Panc1 (cell line): ENCODE data around the gene TTLL11. TPM values are rescaled to one million over a fixed set of nuclear protein-coding genes. Genes with fewer than 3 reads are reported as not detected.

Source experiments
- ATAC-seq: fragments of 200-7000 bp; cut with Tn5 transposase; 2 replicates; pipeline ENCODE4 v1.9.1; 2020; ENCODE audit warnings: mild to moderate bottlenecking, moderate library complexity
- BruUV-seq: library from RNA; stranded (reverse); fragments of 400-500 nt; replicated peaks from 2 replicates; lab custom pipeline; 2021; lab: Mats Ljungman, UMichigan
- CTCF ChIA-PET: fragments of 300-600 bp; sonication (Branson Sonifier 250); formaldehyde crosslinking; loops from one replicate; lab custom pipeline; 2022; ENCODE audit warnings: antibody characterized with exemption; lab: Charles Lee
- POLR2A ChIA-PET: fragments of 300-600 bp; sonication (Branson Sonifier 250); formaldehyde crosslinking; loops from one replicate; lab custom pipeline; 2022; ENCODE audit warnings: antibody characterized with exemption; lab: Charles Lee
- DNase-seq: peaks from one replicate; pipeline ENCODE4 v3.0.0-alpha.2; 2010; ENCODE audit warnings: low read depth, low spot score
- H3K27ac ChIP-seq: 2 replicates; pipeline ENCODE4 v1.5.1; 2011; ENCODE audit warnings: mild to moderate bottlenecking, low read length, inconsistent platforms
- H3K27me3 ChIP-seq: fragments of 200-500 bp; sonication (Bioruptor generic); 2 replicates; pipeline ENCODE4 v1.6.0; 2014; ENCODE audit warnings: low read length, inconsistent platforms; ENCODE audit not compliant: control insufficient read depth, insufficient read depth
- H3K36me3 ChIP-seq: fragments of 200-500 bp; sonication (Bioruptor generic); 2 replicates; pipeline ENCODE4 v1.5.1; 2014; ENCODE audit warnings: inconsistent platforms, mild to moderate bottlenecking, low read length, moderate library complexity; ENCODE audit not compliant: control insufficient read depth, insufficient read depth
- H3K4me1 ChIP-seq: 2 replicates; pipeline ENCODE4 v1.5.1; 2011; ENCODE audit warnings: inconsistent platforms, mild to moderate bottlenecking, low read length, moderate library complexity; ENCODE audit not compliant: control insufficient read depth, insufficient read depth
- H3K4me3 ChIP-seq, 2 experiments: 2 replicates each; pipeline ENCODE4 v1.5.1; 2011 to 2012; ENCODE audit warnings: low read depth in 2 of 2, low read length in 2 of 2, mild to moderate bottlenecking in 2 of 2, inconsistent platforms in 1 of 2, moderate library complexity in 1 of 2
- H3K9me3 ChIP-seq: fragments of 200-500 bp; sonication (Bioruptor generic); 2 replicates; pipeline ENCODE4 v1.5.1; 2014; ENCODE audit warnings: low read depth, mild to moderate bottlenecking, inconsistent platforms, low read length, moderate library complexity; ENCODE audit not compliant: control insufficient read depth, insufficient read depth
- CTCF ChIP-seq: fragments of 450-650 bp; IDR thresholded peaks from 2 replicates; pipeline ENCODE4 v1.5.1; 2017; ENCODE audit warnings: mild to moderate bottlenecking
- POLR2AphosphoS5 ChIP-seq: IDR thresholded peaks from 2 replicates; pipeline ENCODE4 v1.6.1; 2012; ENCODE audit warnings: mild to moderate bottlenecking, low read depth, low read length, moderate library complexity
- SIN3A ChIP-seq: IDR thresholded peaks from 2 replicates; pipeline ENCODE4 v1.6.1; 2012; ENCODE audit warnings: low read depth, mild to moderate bottlenecking, low read length, moderate library complexity, borderline replicate concordance; ENCODE audit not compliant: insufficient read depth
- TCF7L2 ChIP-seq: IDR thresholded peaks from 2 replicates; pipeline ENCODE4 v1.6.1; 2011; ENCODE audit warnings: mild to moderate bottlenecking, low read depth, low read length, inconsistent platforms
- in situ Hi-C: cut with HindIII; loops from 2 replicates; pipeline ENCODE4 v1.10.0; 2016; ENCODE audit warnings: low sequenced_read_pairs, low pct_unique_long_range_greater_than_20kb
- intact Hi-C: fragments of 100-400 bp; cut with micrococcal nuclease; formaldehyde crosslinking; loops from one replicate; pipeline ENCODE4 v1.10.0; 2022; ENCODE audit not compliant: unreplicated experiment
- total RNA-seq: library from RNA; stranded (reverse); gene quantifications from one replicate; pipeline ENCODE4 v1.2.1, GENCODE V29; 2021; ENCODE audit not compliant: unreplicated experiment
- TF ChIP-seq, protein P1 (sequence below), 2 experiments: IDR thresholded peaks; 2 replicates each; pipeline ENCODE4 v1.6.1; 2011 to 2012; ENCODE audit warnings: low read depth in 2 of 2, control low read depth in 1 of 2, low read length in 1 of 2, mild to moderate bottlenecking in 1 of 2, moderate library complexity in 1 of 2; ENCODE audit not compliant: insufficient read depth in 1 of 2

The TTLL11 gene
- total RNA-seq, 1 experiment from 2014 or later: 1.1 TPM

GRCh38 chr9:121853617-121854395 lies 239.3 kb downstream of the TTLL11 start:
- no peak for ATAC-seq
- Histone ChIP-seq H3K9me3 (no peaks in the 10 kb centered on the region), H3K36me3 (no peaks in the 10 kb centered on the region), H3K4me3 (no peak overlapping the region), H3K27me3 (no peaks in the 10 kb centered on the region), H3K4me1 (no peaks in the 10 kb centered on the region), H3K27ac (no peak overlapping the region)
- ChIA-PET POLR2A (no interaction called here), CTCF (no interaction called here)
- intact Hi-C loops: no loop called here
- BruUV-seq: no TSS peak
- in situ Hi-C loops: no loop called here
- TF ChIP-seq, protein P1, sequence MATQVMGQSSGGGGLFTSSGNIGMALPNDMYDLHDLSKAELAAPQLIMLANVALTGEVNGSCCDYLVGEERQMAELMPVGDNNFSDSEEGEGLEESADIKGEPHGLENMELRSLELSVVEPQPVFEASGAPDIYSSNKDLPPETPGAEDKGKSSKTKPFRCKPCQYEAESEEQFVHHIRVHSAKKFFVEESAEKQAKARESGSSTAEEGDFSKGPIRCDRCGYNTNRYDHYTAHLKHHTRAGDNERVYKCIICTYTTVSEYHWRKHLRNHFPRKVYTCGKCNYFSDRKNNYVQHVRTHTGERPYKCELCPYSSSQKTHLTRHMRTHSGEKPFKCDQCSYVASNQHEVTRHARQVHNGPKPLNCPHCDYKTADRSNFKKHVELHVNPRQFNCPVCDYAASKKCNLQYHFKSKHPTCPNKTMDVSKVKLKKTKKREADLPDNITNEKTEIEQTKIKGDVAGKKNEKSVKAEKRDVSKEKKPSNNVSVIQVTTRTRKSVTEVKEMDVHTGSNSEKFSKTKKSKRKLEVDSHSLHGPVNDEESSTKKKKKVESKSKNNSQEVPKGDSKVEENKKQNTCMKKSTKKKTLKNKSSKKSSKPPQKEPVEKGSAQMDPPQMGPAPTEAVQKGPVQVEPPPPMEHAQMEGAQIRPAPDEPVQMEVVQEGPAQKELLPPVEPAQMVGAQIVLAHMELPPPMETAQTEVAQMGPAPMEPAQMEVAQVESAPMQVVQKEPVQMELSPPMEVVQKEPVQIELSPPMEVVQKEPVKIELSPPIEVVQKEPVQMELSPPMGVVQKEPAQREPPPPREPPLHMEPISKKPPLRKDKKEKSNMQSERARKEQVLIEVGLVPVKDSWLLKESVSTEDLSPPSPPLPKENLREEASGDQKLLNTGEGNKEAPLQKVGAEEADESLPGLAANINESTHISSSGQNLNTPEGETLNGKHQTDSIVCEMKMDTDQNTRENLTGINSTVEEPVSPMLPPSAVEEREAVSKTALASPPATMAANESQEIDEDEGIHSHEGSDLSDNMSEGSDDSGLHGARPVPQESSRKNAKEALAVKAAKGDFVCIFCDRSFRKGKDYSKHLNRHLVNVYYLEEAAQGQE (IDR thresholded peaks at IDR 0.05; ENCODE audit: insufficient read depth in 1 of 2, low read depth in 2 of 2, low read length in 1 of 2): no peak
- TF ChIP-seq SIN3A (no peak), TCF7L2 (no peak)
- no peak for DNase-seq

DNA sequence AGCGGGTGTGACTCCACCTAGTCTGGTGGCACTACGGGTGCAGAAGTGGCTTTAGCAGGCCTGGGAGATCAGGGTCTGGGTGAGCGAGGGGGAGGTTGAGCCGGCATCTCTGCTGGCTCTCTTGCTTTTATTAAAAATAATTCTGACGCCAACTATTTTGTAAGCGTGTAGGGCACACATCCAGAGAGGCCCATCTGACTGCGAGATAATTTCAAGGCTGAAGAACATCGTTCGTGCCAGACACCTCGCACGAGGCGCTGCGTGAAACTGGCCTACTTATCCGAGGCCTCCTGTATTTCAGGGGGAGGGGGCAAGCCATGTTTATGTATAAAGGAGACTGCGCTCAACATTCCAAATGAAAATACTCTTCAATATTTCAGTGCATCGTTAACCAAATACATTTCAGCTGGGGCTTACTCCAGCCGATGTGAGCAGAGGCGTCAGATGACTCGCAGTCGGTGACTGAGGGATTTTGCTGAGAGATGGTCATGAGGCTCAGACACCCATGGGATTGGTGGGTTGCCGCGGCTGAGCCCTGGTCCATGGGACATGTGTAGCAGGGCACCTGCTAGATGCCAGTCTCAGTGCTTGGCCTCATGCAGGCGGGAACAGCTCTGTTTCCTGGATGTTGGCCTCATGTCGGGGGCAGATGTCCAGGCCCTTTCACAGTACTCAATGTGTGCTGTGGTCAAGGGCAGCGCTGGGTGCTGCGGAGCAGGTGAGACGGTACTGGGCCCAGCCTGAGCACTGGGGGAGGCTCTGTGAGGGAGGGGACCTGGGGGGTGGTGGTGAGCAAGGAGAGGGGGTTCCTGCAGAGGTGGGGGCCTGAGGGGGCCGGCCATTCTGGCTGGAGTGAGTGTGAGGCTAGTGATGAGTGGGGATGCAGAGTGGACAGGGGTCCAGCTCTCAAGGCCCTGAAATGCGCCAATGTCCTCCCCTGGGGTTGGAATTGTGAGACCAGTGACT lies 240.2 kb downstream of the TTLL11 start:
- intact Hi-C loops (no loop called here), in situ Hi-C loops (no loop called here)
- ChIA-PET POLR2A (no interaction called here), CTCF (no interaction called here)
- Histone ChIP-seq H3K27ac (no peak overlapping the region), H3K27me3 (no peaks in the 10 kb centered on the region), H3K4me1 (no peaks in the 10 kb centered on the region), H3K4me3 (no peak overlapping the region), H3K9me3 (no peaks in the 10 kb centered on the region), H3K36me3 (no peaks in the 10 kb centered on the region)
- DNase-seq (no peak), ATAC-seq (no peak)
- TF ChIP-seq POLR2AphosphoS5 (no peak), SIN3A (no peak), CTCF (no peak), TCF7L2 (no peak)
- TF ChIP-seq, protein P1 (IDR thresholded peaks at IDR 0.05; ENCODE audit: insufficient read depth in 1 of 2, low read depth in 2 of 2, low read length in 1 of 2): no peak
- BruUV-seq: no TSS peak
